Measurements from ENCODE around the gene ZNF385B.
"Not testable (repeated sequence)": the region's sequence is repeated elsewhere in the genome, so short reads cannot be mapped to it uniquely, and the experiment has no call there.

ZNF385B gene

GRCh38 chr2:179671043-179671981 is 190.1 kb downstream of the ZNF385B start:
- no peak for DNase-seq

GRCh38 chr2:179669196-179669595 is 192.2 kb downstream of the ZNF385B start:
- no peak for DNase-seq

- no peak for DNase-seq
Measured at GRCh38 chr2:179664972-179665812, 196.2 kb downstream of the ZNF385B start.

- no peak for DNase-seq
Measured at GRCh38 chr2:179661986-179662385, 199.4 kb downstream of the ZNF385B start.

GRCh38 chr2:179657068-179657595 is 204.3 kb downstream of the ZNF385B start:
- no peak for DNase-seq

GRCh38 chr2:179655627-179656026 is 205.8 kb downstream of the ZNF385B start:
- DNase-seq = no peak

GRCh38 chr2:179654806-179655205 is 206.6 kb downstream of the ZNF385B start:
- DNase-seq = no peak

GRCh38 chr2:179652296-179652695 is 209.1 kb downstream of the ZNF385B start:
- no peak for DNase-seq

- no peak for DNase-seq
Measured at GRCh38 chr2:179650420-179650819, 211.0 kb downstream of the ZNF385B start.

GRCh38 chr2:179646862-179647587 is 214.4 kb downstream of the ZNF385B start:
- DNase-seq = no peak

- no peak for DNase-seq
Measured at GRCh38 chr2:179646173-179646769, 215.1 kb downstream of the ZNF385B start.

GRCh38 chr2:179645047-179645446 is 216.4 kb downstream of the ZNF385B start:
- no peak for DNase-seq

- no peak for DNase-seq
Measured at GRCh38 chr2:179642462-179642861, 218.9 kb downstream of the ZNF385B start.

GRCh38 chr2:179636995-179637394 is 224.4 kb downstream of the ZNF385B start:
- DNase-seq = no peak

- DNase-seq = no peak
Measured at GRCh38 chr2:179636100-179636980, 225.1 kb downstream of the ZNF385B start.

GRCh38 chr2:179631769-179632385 is 229.5 kb downstream of the ZNF385B start:
- DNase-seq = not testable (repeated sequence)

- DNase-seq = not testable (repeated sequence)
Measured at GRCh38 chr2:179629776-179630175, 231.6 kb downstream of the ZNF385B start.

- DNase-seq = no peak
Measured at GRCh38 chr2:179626261-179626660, 235.2 kb downstream of the ZNF385B start.

GRCh38 chr2:179622635-179623300 is 238.6 kb downstream of the ZNF385B start:
- no peak for DNase-seq

GRCh38 chr2:179622112-179622511 is 239.3 kb downstream of the ZNF385B start:
- no peak for DNase-seq
